NCI-H69 (cell line): ENCODE results near the gene LACTBL1.
"Not testable (repeated sequence)": the region's sequence is repeated elsewhere in the genome, so short reads cannot be mapped to it uniquely, and the experiment has no call there.

Experiments used
- DNase-seq: peaks from one replicate; lab custom pipeline; 2025; lab: John Stamatoyannopoulos, UW

Gene LACTBL1

GRCh38 chr1:22976461-22977243, 4.0 kb upstream of the LACTBL1 start:
- DNase-seq: peak; percentile 83

GRCh38 chr1:22976127-22976460, 3.4 kb upstream of the LACTBL1 start:
- no peak for DNase-seq

- DNase-seq: no peak
These were observed 3.0 kb upstream of the LACTBL1 start for GRCh38 chr1:22975694-22976093.

GRCh38 chr1:22971611-22972405, 858 bp downstream of the LACTBL1 start:
- peak; percentile 83 for DNase-seq

GRCh38 chr1:22971161-22971560, 1.5 kb downstream of the LACTBL1 start:
- peak; percentile 81 for DNase-seq

GRCh38 chr1:22970096-22970495, 2.6 kb downstream of the LACTBL1 start:
- DNase-seq: no peak

- peak; percentile 96 for DNase-seq
These were observed 3.4 kb downstream of the LACTBL1 start for GRCh38 chr1:22969304-22969709.

- DNase-seq: no peak
These were observed 4.8 kb downstream of the LACTBL1 start for GRCh38 chr1:22967833-22968232.

- no peak for DNase-seq
These were observed 6.4 kb downstream of the LACTBL1 start for GRCh38 chr1:22966309-22966708.

- no peak for DNase-seq
These were observed 9.5 kb downstream of the LACTBL1 start for GRCh38 chr1:22963044-22963677.

- DNase-seq: no peak
These were observed 10.1 kb downstream of the LACTBL1 start for GRCh38 chr1:22962558-22962957.

- no peak for DNase-seq
These were observed 12.9 kb downstream of the LACTBL1 start for GRCh38 chr1:22959545-22960360.

GRCh38 chr1:22958556-22958955, 14.1 kb downstream of the LACTBL1 start:
- no peak for DNase-seq

- no peak for DNase-seq
These were observed 15.6 kb downstream of the LACTBL1 start for GRCh38 chr1:22957066-22957465.

- no peak for DNase-seq
These were observed 17.5 kb downstream of the LACTBL1 start for GRCh38 chr1:22955146-22955545.

- no peak for DNase-seq
These were observed 18.9 kb downstream of the LACTBL1 start for GRCh38 chr1:22953740-22954141.

- no peak for DNase-seq
These were observed 19.5 kb downstream of the LACTBL1 start for GRCh38 chr1:22953057-22953739.

- DNase-seq: no peak
These were observed 20.0 kb downstream of the LACTBL1 start for GRCh38 chr1:22952694-22953056.

- peak; percentile 49 for DNase-seq
These were observed 20.9 kb downstream of the LACTBL1 start for GRCh38 chr1:22951796-22952195.

- DNase-seq: peak; percentile 21
These were observed 22.8 kb downstream of the LACTBL1 start for GRCh38 chr1:22949822-22950331.

- DNase-seq: not testable (repeated sequence)
These were observed 27.5 kb downstream of the LACTBL1 start for GRCh38 chr1:22945171-22945570.
